WTC11 (cell line): ENCODE measurements around the gene ZDHHC14. TPM values are rescaled to one million over a fixed set of nuclear protein-coding genes. Genes with fewer than 3 reads are reported as not detected.

Source experiments
- ATAC-seq: fragments of 200-7000 bp; cut with Tn5 transposase; 2 replicates; pipeline ENCODE4 v1.10.0; 2021; ENCODE audit warnings: mild to moderate bottlenecking, moderate library complexity
- CTCF ChIA-PET: fragments of 300-600 bp; sonication (Branson Sonifier 250); formaldehyde crosslinking; loops from one replicate; lab custom pipeline; 2021; ENCODE audit warnings: antibody characterized with exemption; lab: Charles Lee
- POLR2A ChIA-PET: fragments of 350-600 bp; sonication (Branson Sonifier 250); formaldehyde crosslinking; loops from one replicate; lab custom pipeline; 2021; ENCODE audit warnings: antibody characterized with exemption; lab: Charles Lee
- DNase-seq: peaks from one replicate; pipeline ENCODE4 v3.0.0; 2021; ENCODE audit warnings: low spot score
- H3K27ac Mint-ChIP-seq: 2 replicates; pipeline ENCODE4 v1.8.0; 2021; ENCODE audit warnings: mixed read lengths
- H3K27me3 Mint-ChIP-seq: 2 replicates; pipeline ENCODE4 v1.8.0; 2021; ENCODE audit warnings: low read depth, mild to moderate bottlenecking, moderate library complexity, mixed read lengths
- H3K36me3 Mint-ChIP-seq: 2 replicates; pipeline ENCODE4 v1.8.0; 2021; ENCODE audit warnings: mixed read lengths
- H3K4me1 Mint-ChIP-seq: 2 replicates; pipeline ENCODE4 v1.8.0; 2022; ENCODE audit warnings: mixed read lengths
- H3K4me3 Mint-ChIP-seq: 2 replicates; pipeline ENCODE4 v1.8.0; 2021; ENCODE audit warnings: mild to moderate bottlenecking, moderate library complexity, mixed read lengths
- H3K9me3 Mint-ChIP-seq: 2 replicates; pipeline ENCODE4 v1.8.0; 2021; ENCODE audit warnings: mixed read lengths
- ARID4B ChIP-seq: sonication (generic); formaldehyde crosslinking; IDR thresholded peaks from 2 replicates; pipeline ENCODE4 v1.8.0; 2023; ENCODE audit warnings: missing genetic modification reagents, mild to moderate bottlenecking, borderline replicate concordance
- E2F4 ChIP-seq: sonication (generic); formaldehyde crosslinking; IDR thresholded peaks from 2 replicates; pipeline ENCODE4 v1.8.1; 2022; ENCODE audit warnings: low read depth, mild to moderate bottlenecking, moderate library complexity, missing genetic modification reagents, borderline replicate concordance
- ELF4 ChIP-seq: sonication (generic); formaldehyde crosslinking; IDR thresholded peaks from 2 replicates; pipeline ENCODE4 v1.8.1; 2022; ENCODE audit warnings: low read depth, mild to moderate bottlenecking, moderate library complexity, missing genetic modification reagents
- HMGXB4 ChIP-seq: sonication (generic); formaldehyde crosslinking; IDR thresholded peaks from 2 replicates; pipeline ENCODE4 v1.8.1; 2023; ENCODE audit warnings: mild to moderate bottlenecking, moderate library complexity, missing genetic modification reagents
- JAZF1 ChIP-seq: fragments of 250-450 bp; sonication (Bioruptor Pico); IDR thresholded peaks from 2 replicates; pipeline ENCODE4 v1.9.0; 2021; ENCODE audit warnings: moderate library complexity, mild to moderate bottlenecking, inconsistent platforms
- KAT7 ChIP-seq: sonication (generic); formaldehyde crosslinking; IDR thresholded peaks from 2 replicates; pipeline ENCODE4 v1.8.1; 2023; ENCODE audit warnings: missing genetic modification reagents, mild to moderate bottlenecking, borderline replicate concordance
- MAX ChIP-seq: sonication (generic); formaldehyde crosslinking; IDR thresholded peaks from 2 replicates; pipeline ENCODE4 v1.8.0; 2022; ENCODE audit warnings: mild to moderate bottlenecking, missing genetic modification reagents
- NR2C2 ChIP-seq: sonication (generic); formaldehyde crosslinking; IDR thresholded peaks from 2 replicates; pipeline ENCODE4 v1.8.0; 2022; ENCODE audit warnings: mild to moderate bottlenecking, missing genetic modification reagents
- NR3C1 ChIP-seq: sonication (generic); formaldehyde crosslinking; conservative IDR thresholded peaks from 2 replicates; pipeline ENCODE4 v1.8.1; 2023; ENCODE audit warnings: low read depth, mild to moderate bottlenecking, missing genetic modification reagents
- PRDM15 ChIP-seq: sonication (generic); formaldehyde crosslinking; IDR thresholded peaks from 2 replicates; pipeline ENCODE4 v1.8.0; 2022; ENCODE audit warnings: missing genetic modification reagents
- PREB ChIP-seq: sonication (generic); formaldehyde crosslinking; IDR thresholded peaks from 2 replicates; pipeline ENCODE4 v1.8.1; 2022; ENCODE audit warnings: mild to moderate bottlenecking, missing genetic modification reagents, moderate library complexity, borderline replicate concordance
- RELA ChIP-seq: sonication (generic); formaldehyde crosslinking; IDR thresholded peaks from 2 replicates; pipeline ENCODE4 v1.8.1; 2022; ENCODE audit warnings: missing genetic modification reagents, mild to moderate bottlenecking, borderline replicate concordance
- SMAD4 ChIP-seq: sonication (generic); formaldehyde crosslinking; IDR thresholded peaks from 2 replicates; pipeline ENCODE4 v1.8.0; 2022; ENCODE audit warnings: mild to moderate bottlenecking, missing genetic modification reagents
- SP1 ChIP-seq: sonication (generic); formaldehyde crosslinking; conservative IDR thresholded peaks from 2 replicates; pipeline ENCODE4 v1.8.1; 2022; ENCODE audit warnings: missing genetic modification reagents
- STAT6 ChIP-seq: sonication (generic); formaldehyde crosslinking; conservative IDR thresholded peaks from 2 replicates; pipeline ENCODE4 v1.8.1; 2023; ENCODE audit warnings: mild to moderate bottlenecking, low read depth, missing genetic modification reagents, moderate library complexity
- ZNF138 ChIP-seq: sonication (generic); formaldehyde crosslinking; conservative IDR thresholded peaks from 2 replicates; pipeline ENCODE4 v1.8.1; 2022; ENCODE audit warnings: mild to moderate bottlenecking, moderate library complexity, missing genetic modification reagents
- ZNF219 ChIP-seq: sonication (generic); formaldehyde crosslinking; IDR thresholded peaks from 2 replicates; pipeline ENCODE4 v1.8.0; 2023; ENCODE audit warnings: missing genetic modification reagents, mild to moderate bottlenecking, borderline replicate concordance
- ZNF416 ChIP-seq: fragments of 250-450 bp; sonication (Bioruptor Pico); IDR thresholded peaks from 2 replicates; pipeline ENCODE4 v1.9.0; 2021; ENCODE audit warnings: mild to moderate bottlenecking, inconsistent platforms
- total RNA-seq: library from RNA; stranded (reverse); gene quantifications from 3 replicates; pipeline ENCODE4 v1.2.3, GENCODE V29; 2021

The ZDHHC14 gene
- total RNA-seq, 1 experiment from 2014 or later: 6.6 TPM

- TF ChIP-seq PRDM15 (no peak), NR2C2 (no peak), PREB (CRISPR knock-in tag) (no peak), STAT6 (CRISPR knock-in tag) (no peak), SMAD4 (CRISPR knock-in tag) (no peak), ZNF219 (CRISPR knock-in tag) (no peak), HMGXB4 (no peak)
- TF ChIP-seq, all 79 proteins: peak for 0
Measured at GRCh38 chr6:157574851-157575424, 193.9 kb downstream of the ZDHHC14 start (continued).

- H3K9me3 Mint-ChIP-seq: 0 out of 2 replicates have a peak, but pooled peaks cover 3% of the 10 kb centered on the region
- ChIA-PET POLR2A (no interaction called here), CTCF (interaction anchor here (1.0 kb wide), 1 partner anchor 252 kb away, joined by 3 read pairs; the partner anchor contains the start of gene TMEM242)
- H3K36me3 Mint-ChIP-seq: no peaks in the 10 kb centered on the region
- ATAC-seq: no peak
- no peak overlapping the region for H3K4me3 Mint-ChIP-seq
- no peak overlapping the region for H3K27ac Mint-ChIP-seq
- peaks cover 16% of the 10 kb centered on the region for H3K4me1 Mint-ChIP-seq
- H3K27me3 Mint-ChIP-seq: no peaks in the 10 kb centered on the region
- no peak for DNase-seq
- TF ChIP-seq ELF4: no peak
- TF ChIP-seq JAZF1 (CRISPR knock-in tag): no peak
- TF ChIP-seq NR3C1 (CRISPR knock-in tag): no peak
- TF ChIP-seq E2F4: no peak
- no peak for TF ChIP-seq ARID4B (CRISPR knock-in tag)
- no peak for TF ChIP-seq RELA (CRISPR knock-in tag)
- TF ChIP-seq ZNF138 (CRISPR knock-in tag): no peak
- TF ChIP-seq ZNF416 (CRISPR knock-in tag): no peak
- TF ChIP-seq SP1 (CRISPR knock-in tag): no peak
- TF ChIP-seq MAX (CRISPR knock-in tag): no peak
- TF ChIP-seq KAT7 (CRISPR knock-in tag): no peak
Measured at GRCh38 chr6:157575436-157576145, 194.6 kb downstream of the ZDHHC14 start.
